GM12801 (cell line): ENCODE data around the gene BRD9.

Source experiments
- CTCF ChIP-seq: IDR thresholded peaks from one replicate; pipeline ENCODE4 v1.5.1; 2011; ENCODE audit warnings: control low read depth; ENCODE audit not compliant: insufficient read length; ENCODE audit errors: extremely low read depth

BRD9 gene

DNA sequence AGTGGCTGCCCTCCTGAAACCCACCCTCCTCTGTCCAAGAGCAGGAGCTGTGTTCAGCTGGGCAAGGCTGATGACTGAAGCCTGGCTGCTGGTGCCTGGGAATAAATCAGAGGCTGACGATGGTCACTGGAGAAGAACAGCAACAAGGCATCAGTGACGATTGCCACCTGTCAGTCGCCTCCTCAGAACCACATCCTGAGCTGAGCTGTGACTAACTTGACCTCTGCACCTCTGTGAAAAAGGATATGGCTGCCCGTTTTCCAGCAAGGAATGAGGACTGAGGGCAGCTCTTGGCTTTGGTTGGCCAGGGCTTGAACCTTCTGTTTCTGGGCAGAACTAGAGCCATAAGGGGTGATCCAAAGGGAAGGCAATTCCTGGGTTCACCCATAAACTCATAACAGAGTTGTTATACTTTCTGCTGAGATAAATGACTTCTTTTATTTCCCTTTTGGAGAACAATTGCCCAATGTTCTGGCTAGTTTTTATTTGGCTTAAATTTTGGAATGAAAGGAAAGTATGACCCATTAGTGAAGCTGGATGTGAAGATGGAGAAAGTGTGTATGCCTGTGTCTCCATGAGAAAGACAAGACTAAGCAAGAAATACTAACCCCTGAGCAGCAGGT is 40.1 kb upstream of the BRD9 start:
- no peak for TF ChIP-seq CTCF

GRCh38 chr5:932151-932627 is 39.6 kb upstream of the BRD9 start:
- TF ChIP-seq CTCF, result no peak

GRCh38 chr5:931570-932145 is 39.1 kb upstream of the BRD9 start:
- no peak for TF ChIP-seq CTCF

GRCh38 chr5:930866-931265 is 38.3 kb upstream of the BRD9 start:
- no peak for TF ChIP-seq CTCF

DNA sequence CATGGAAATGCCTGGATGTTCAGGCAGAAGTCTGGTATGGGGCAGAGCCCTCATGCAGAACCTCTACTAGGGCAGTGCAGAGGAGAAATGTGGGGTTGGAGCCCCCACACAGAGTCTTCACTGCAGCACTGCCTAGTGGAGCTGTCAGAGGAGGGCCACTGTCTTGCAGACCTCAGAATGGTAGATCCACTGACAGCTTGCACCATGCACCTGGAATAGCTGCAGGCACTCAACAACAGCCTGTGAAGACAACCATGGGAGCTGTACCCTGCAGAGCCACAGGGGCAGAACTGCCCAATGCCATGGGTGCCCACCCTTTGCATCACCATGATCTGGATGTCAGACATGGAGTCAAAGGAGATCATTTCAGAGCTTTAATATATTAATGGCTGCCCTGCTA is 37.0 kb upstream of the BRD9 start:
- TF ChIP-seq CTCF, result no peak

- TF ChIP-seq CTCF, result no peak
Measured at GRCh38 chr5:927172-928015, 34.8 kb upstream of the BRD9 start.

GRCh38 chr5:926417-927171 is 34.0 kb upstream of the BRD9 start:
- TF ChIP-seq CTCF, result no peak
